Measurements from ENCODE around the gene FRZB.

FRZB gene

DNA sequence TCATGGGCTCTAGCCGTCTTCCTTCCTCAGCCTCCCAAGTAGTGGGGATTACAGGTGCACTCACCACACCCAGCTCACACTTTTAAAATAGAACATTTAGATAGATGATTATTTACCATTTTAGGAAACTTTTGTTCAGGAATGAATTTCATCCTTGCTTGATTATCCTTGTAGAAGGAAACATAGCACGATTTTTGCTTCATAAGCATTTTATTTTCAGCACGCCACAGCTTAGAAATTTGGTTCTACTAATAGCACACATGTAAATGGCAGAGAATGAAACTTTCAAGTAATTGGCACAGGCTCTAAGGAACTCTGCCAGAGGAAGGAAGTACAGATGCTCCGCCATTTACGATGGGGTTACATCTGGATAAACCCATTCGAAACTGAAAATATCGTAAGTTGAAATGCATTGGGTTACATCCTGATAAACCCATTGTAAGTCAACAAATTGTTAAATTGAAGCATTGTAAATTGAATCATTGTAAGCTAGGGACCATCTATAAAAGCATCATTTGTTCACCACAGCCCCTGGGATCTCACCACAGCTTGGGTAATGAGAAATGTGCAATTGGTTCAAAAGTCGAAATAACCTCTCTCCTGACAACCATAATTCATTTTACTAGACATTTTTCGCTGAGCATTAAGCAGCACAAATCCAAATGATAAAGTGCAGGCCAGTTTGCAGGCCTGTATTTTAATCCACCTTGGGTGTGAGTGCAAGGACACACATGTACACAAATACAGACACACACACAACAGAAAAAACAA is 33.2 kb downstream of the FRZB start:
- DNase-seq = no peak

DNA sequence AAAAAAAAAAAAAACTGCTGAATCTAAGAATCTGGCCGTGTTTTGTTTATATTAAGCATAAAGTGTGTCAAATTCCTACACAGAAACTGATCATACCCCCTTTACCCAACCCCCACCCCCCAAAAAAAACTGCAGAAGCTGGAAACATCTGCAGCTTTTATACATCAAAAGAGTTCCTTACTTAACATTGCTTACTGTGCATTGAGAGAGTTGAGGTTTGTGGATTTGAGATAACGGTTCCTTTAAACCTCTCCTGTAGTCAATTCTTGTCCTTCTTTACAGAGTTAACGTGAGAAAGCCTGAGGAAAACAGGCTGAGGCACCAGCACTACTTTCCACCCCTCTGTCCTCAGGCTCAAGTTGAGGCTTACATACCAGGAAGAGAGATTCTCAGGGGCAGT is 34.5 kb downstream of the FRZB start:
- no peak for DNase-seq

DNA sequence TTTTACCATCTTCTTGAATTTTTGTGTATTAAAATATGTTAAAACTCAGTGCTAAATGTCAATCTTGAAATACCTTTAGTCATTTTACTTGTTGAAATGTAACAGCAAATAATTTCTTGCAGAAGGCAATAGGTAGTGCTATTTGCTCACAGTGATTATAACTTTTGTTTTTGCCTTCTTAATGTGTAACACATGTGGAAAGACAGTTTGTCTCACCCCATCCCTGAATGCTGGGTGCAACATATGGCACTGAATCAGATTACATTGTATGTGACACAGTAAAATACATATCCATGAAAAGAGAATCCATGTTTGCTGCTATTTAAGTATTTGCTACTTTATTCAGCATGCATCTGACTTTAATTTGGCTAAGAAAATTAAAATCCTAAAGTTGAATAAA is 35.3 kb downstream of the FRZB start:
- DNase-seq = no peak

DNA sequence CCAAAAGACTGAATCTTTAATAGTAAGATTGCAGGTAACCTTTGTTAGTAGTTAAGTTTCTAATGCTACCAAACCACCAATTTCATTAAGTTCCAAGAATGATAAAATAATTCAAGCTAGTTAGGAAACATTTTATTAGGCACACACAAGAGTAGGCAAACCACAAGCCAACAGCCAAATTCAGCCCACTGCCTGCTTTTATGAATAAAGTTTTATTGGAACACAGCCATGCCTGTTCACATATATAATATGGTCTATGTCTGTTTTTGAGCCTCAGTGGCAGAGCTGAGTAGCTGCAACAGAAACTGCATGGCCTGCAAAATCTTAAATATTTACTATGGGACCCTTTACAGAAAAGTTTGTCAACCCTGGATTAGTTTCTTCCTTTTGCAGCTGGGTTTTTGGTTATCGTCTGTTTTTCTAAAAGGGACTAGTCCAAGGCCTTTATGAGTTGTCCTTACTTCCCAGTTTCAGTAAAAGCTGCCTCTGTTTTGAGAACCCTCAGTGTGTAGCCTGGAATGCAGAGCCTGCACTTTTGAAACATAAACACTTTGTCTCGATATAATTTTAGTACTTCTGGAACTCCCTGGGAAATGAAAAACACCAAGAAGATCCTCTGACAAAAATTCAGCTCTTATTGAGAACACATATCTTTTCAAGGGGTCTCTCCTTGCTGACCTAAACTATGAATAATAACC is 39.1 kb downstream of the FRZB start:
- DNase-seq = no peak

DNA sequence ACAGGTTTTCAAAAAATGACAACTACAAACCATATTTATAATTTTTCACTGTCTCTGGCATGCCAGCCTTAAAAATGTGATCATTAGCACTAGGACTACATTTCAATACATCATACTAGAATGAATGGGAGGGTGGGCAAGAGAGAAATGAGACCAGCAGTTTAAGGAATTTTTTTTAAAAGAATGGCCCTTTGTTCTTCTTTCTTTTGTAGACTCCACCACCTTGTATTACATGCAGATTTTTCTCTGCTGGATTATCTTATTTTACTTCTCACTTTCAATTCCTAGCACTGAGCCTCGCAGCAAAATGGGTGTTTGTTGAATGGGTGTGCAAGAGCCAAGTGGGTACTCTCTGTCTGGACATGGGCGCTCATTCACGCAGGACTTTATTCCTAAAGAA is 39.9 kb downstream of the FRZB start:
- DNase-seq = no peak

DNA sequence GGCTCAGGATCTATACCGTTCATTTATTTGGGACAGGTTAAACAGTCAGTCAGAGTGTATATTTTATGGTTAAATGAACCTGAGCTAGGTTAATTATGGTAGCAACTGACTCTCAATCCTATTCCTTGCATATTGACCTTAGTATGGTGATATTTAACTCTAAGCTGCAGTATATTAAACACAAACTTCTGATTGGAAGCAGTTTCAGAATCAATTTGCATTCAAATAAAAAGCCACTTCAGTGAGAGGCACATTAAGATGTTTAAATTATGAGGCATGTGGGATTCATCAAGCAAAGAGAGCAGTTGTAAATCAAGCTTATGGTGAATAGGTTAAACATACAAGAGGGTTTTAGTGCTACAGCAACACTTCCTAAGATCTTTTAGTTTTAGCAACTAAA is 40.4 kb downstream of the FRZB start:
- no peak for DNase-seq

DNA sequence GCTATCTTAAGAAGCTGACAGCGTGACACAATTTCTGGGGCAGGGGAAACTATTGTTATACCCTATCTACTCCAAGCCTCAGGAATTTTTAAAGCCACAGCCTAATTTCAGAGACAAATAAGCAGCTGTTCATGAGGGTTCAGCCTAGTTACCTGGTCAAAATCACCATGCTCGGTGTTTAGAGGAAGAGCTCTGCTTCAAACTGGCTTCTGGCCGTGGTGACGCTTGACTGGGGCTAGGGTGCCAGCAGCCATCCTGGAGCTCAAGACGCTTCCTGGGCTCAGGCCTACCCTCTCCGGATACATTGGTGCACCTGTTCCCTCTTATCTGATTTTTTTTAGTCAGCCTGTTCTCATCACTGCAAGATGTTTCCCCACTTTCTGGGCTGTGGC is 41.7 kb downstream of the FRZB start:
- DNase-seq = no peak

DNA sequence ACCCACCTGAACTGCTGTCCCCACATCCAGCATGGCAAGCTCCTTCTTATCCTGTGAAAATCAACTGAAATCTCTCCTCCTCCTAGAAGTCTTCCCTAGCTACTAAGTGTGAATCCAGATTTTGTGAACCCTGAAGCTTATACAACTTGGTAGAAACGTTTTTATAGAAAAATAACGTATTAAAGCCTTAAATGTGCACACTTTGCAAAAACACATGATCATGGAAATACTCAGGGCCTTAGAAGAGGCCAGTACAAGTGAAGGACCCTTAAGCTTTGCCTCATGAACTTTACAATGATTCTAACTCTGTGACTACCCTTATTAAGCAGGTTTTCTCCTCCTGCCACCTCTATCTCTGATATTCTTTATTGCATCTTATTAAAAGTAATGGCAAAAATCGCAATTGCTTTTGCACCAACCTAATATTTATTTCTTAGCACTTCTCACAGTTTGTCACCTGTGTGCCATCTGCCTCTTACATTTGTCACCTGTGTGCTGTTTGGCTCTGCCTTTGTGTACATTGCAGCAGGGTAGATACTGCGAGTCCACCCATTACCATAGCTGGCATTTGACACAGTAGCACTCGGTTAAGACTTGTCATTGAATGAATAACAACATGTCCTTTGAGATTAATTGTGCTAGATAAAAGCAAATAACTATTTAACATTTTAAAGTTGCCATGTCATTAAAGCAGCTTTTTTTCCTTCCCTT is 42.2 kb downstream of the FRZB start:
- no peak for DNase-seq

DNA sequence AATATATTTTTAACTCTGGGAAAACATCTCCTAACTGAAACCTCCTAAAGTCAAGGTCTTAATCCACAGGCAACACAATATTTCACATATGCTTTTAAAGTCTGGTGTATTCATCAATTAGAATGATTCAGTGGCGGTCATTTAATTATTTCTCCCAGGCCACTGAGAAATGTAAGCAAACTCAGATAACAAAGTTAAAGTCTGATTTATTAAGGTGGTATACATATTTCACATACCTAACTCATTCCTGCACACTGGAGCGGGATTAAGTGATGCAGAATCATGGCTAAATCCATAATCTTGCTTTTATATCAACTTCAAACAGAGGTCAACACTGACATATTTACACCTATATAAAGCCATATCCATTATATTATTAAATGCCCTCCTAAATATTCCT is 43.7 kb downstream of the FRZB start:
- no peak for DNase-seq

DNA sequence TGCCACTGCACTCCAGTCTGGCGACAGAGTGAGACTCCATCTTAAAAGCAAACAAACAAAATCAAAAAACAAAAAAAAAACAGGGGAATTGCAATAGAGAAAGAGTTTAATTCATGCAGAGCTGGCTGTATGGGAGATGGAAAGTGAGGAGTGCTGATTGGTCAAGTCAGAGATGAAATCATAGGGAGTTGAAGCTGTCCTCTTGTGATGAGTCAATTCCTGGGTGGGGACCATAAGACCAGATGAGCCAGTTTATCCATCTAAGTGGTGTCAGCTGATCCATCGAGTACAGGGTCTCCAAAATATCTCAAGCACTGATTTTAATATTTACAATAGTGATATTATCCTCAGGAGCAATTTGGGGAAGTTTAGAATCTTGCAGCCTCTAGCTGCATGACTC is 45.3 kb downstream of the FRZB start:
- no peak for DNase-seq

DNA sequence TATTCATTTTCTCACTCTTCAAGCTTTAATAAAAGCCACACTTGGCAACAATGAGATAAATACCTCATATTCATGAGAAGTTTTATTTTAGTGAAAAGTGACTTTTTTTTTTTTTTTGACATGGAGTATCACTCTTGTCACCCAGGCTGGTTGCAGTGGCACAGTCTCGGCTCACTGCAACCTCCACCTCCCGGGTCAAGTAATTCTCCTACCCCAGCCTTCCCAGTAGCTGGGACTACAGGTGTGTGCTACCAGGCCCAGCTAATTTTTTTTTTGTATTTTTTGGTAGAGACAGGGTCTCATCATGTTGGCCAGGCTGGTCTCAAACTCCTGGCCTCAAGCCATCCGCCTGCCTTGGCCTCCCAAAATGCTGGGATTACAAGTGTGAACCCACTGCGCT is 47.0 kb downstream of the FRZB start:
- no peak for DNase-seq

DNA sequence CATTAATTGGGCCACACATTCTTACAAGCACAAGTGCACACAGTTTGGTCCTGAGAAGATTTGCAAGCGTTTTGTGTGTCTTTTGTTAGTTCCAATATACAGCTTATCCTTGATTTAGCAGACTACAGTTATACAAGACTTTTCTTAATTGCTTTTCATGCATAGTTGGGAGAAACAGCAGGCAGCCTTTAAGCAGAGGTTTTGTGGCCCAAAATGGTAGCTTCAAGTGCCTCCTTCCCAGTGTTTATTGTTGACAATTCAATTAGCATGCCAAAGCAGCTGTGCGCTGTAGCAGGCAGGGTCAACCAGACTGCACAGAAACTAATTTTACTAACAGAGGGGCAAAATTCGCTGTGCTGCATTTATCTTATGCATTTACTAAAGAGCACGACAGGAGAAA is 47.5 kb downstream of the FRZB start:
- no peak for DNase-seq

DNA sequence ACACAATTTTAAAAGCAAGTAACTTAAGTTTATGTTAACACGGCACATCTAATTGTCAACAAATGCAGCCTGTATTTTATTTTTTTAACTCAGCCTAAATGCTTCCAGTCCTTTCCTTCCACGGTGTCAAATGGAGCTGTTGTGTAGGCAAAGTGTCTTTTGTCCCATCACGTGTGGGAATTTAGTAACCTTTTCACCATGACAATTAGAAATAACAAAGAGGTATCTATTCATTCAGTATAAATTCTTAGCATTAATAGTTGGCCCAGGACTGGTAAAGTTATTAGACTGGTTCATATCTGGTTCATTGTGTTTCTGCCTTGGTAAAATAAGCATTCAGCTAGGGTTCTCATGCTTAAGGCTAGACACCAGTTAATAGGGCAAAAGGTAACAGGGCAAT is 47.9 kb downstream of the FRZB start:
- DNase-seq = no peak

DNA sequence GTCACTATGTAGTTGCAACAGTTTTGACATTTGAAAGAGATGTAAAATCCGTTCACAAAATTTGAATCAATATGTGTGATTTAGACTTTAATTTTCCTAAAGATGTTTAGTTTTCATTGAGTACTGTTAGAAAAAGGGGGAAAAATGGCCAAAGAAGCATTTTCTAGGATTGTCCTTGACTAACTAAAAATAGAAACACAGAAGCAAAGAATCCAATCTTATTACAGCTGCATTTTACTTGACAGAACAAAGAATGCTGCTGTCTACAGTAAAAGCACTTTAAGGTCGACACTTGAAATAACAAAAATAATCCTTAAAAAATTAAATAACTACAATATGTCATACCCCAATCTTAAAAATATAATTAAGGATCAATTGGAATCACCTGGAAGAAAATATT is 48.9 kb downstream of the FRZB start:
- DNase-seq = no peak

DNA sequence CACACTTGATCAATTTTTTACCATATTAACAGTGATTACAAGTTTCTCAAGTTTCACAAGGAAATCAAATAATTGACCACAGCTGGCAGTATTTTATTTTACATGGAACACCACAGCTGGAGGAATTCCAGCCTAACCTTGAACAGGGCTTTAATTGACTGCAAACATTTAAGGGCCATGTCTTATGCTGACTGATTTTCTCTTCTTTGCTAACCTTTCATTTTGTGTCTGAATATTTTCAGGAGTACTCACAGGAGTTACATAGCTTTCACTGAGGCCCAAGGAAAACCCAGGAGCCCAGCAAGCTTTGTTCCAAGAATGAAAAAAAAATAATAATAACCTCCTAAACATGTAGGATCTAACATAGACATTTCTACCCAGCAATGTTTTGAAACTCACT is 49.6 kb downstream of the FRZB start:
- no peak for DNase-seq

DNA sequence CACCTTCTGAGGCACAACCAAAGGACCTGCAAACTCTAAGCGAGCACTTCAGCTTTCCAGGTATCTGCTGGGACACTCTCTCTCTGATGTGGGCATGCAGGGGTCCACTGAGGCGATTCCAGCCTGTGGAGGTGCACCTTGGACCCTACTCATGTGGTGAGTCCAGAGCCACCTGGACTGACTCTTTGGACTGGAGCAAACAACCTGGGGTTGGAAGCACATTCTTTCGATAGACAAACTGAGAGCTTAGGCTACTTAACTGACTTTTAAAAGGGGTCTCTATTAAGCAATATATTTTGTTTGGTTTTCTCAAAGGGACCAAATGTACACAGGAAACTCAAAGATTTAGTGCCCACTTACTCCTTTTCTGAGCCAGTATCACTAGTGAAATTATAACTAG is 51.6 kb downstream of the FRZB start:
- no peak for DNase-seq

DNA sequence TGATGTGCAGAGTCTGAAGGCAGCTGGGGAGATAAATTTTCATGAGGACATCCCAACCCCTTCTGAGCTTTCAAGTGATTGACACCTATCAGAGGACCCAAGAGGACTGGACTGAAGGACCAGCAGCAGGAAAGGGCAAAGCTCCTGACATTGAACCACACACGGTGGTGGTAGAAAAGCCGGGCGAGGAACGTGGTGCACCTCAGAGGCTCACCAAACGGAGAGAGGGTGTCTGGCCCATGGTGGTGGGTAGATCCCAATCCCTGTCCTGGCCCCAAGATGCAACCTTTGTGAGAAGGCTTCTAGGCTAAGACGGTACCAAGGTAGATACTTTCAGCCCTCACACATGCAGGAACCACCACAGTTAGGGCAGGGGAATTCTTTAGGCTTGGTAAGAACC is 52.1 kb downstream of the FRZB start:
- no peak for DNase-seq

DNA sequence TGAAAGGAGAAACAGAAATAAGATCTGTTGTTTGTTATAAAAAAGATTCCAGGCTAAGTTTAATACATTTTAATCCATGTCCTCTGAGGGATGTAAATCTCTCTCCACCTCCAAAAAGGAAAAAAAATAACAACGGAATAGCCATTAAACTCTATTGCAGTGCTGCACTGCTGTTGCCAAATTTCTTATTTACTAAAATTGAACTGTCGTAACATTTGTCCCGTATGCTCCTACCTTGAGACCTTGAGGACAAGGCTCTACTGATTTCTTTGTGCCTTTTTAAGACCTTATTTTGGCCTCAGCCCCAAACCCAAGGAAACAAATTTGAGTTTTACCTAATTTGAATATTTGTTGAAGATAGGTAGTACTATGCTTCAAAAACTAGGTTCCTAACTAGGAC is 56.4 kb downstream of the FRZB start:
- DNase-seq = no peak

DNA sequence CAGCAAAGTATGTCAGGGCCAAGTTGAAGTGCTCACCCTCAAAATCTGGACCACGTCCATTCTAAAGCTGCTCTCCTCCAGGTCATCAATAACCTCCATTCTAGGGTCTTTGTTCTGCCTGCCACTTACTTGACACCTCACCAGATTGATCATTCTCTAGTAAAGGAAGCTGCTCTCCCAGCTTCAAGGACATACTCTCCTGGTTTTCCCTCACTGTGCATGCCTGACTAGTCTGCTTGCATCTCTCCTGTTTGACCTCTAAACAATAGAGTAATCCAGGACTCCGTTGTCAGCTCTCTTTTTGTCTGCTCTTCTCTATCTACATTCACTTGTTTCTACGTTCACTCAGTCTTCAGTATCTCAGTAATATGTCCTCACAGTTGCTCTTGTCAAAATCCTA is 59.1 kb downstream of the FRZB start:
- DNase-seq = no peak

DNA sequence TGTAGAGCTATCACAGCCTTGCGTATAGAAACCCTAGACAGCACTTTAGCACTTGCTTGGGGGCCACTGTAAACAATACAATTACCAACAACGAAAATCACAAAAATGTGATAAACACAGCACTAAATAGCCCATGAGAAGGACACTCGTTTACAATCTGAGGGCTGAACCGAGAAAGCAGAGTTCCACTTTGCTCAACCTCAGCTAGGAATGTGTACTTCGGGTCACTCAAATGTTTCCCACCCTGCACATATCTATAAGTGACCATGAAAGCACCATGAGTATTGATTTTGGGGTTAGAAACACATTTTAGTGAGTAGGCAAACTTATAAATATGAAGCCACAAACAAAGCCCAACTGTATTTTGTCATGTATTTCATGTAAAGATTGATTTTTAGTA is 62.3 kb downstream of the FRZB start:
- DNase-seq = no peak

DNA sequence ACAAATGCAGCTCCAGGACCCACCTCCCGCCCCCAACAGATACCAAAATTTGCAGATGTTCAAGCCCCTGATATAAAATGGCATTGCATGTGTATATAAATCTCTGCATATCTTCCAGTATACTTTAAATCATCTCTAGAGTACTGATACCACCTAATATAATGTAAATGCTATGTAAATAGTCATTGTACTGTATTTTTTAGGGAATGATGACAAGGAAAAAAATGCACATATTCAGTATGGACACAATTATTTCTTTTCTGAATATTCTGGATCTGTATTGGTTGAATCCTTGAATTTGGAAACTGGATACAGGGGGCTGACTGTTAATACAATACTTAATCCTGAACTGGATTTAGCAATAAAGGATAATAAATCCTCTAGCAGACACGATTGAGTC is 67.7 kb downstream of the FRZB start:
- DNase-seq = no peak

DNA sequence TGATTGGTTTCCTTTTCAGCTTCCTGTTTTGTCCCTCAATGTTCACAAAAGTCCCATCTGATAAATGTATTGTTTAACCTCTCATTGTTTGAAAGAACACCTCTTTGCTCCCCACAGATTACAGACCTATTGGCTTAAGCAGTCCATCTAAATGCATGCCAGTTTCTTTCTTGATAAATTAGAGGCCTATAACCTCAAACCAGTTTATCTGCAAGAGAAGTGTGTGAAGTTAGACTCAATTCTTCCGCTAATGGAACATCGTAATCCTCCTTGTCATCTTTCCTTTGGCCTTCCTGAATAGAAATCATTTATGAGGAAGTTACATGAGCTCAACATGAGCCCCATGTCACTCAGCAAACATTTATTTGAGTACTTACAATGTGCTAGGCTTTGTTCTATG is 74.0 kb downstream of the FRZB start:
- no peak for DNase-seq

DNA sequence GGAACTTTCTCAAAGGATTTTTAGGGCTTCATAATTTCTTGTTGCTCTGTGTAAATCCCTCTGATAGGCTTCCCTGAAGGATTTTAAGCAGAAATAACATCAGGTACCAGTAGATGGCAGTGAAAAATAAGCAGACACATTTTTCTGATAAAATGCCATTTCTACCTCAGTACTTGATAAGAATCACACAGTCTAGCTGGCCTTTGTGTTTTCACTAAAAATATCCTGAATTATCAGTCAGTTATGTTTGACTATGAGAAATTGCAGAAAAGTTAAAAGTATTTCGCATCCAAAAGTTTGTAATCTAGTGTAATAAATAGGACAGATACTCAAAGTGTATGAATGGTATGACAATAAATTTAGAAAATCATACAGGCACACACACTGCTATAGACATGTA is 81.7 kb downstream of the FRZB start:
- DNase-seq = no peak

DNA sequence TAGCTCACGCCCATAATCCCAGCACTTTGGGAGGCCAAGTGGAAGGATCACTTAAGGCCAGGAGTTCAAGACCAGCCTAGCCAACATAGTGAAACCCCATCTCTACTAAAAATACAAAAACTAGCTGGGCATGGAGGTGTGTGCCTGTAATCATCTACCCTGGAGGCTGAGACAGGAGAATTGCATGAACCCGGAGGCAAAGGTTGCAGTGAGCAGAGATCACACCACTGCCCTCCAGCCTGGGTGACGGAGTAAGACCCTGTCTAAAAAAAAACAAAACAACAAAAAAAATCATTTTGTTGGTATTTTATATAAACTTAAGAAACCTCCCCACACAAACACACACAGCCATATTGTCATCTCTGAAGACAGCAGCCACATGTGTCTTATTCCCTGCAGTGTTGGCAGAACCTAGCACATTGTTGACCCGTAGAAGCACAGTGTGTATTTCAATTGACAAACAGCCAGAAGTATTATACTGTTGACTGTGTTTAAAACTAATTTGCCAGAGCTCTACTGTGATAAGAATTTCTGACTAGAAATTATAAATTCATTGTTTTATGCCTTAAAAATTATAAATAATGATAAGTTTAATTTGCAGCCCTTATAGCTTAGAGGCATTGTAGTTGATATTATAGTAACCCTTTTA is 82.3 kb downstream of the FRZB start:
- DNase-seq = no peak
